Nephron (organoid): ENCODE data around the gene TTLL12.

Source experiments
- H3K27ac Mint-ChIP-seq, 3 experiments: 2 replicates each; pipeline ENCODE4 v1.8.0; 2020; ENCODE audit warnings: mixed read lengths in 3 of 3, mild to moderate bottlenecking in 2 of 3, moderate library complexity in 1 of 3
- H3K27me3 Mint-ChIP-seq: 2 replicates; pipeline ENCODE4 v1.8.0; 2021; ENCODE audit warnings: low read depth, mild to moderate bottlenecking, moderate library complexity, mixed read lengths
- H3K36me3 Mint-ChIP-seq: 2 replicates; pipeline ENCODE4 v1.8.0; 2020; ENCODE audit warnings: low read depth, mixed read lengths
- H3K4me1 Mint-ChIP-seq: 2 replicates; pipeline ENCODE4 v1.8.0; 2020; ENCODE audit warnings: mixed read lengths
- H3K4me3 Mint-ChIP-seq, 3 experiments: 2 replicates each; pipeline ENCODE4 v1.8.0; 2020; ENCODE audit warnings: mild to moderate bottlenecking in 3 of 3, mixed read lengths in 3 of 3, moderate library complexity in 2 of 3
- H3K9me3 Mint-ChIP-seq: 2 replicates; pipeline ENCODE4 v1.8.0; 2020; ENCODE audit warnings: mixed read lengths
- TF ChIP-seq, protein P1 (sequence below), 3 experiments: fragments of 200-600 bp; sonication (generic); IDR thresholded peaks; one replicate each; pipeline ENCODE4 v1.5.0; 2021; ENCODE audit warnings: antibody characterized with exemption in 3 of 3; ENCODE audit not compliant: unreplicated experiment in 3 of 3

TTLL12 gene

DNA sequence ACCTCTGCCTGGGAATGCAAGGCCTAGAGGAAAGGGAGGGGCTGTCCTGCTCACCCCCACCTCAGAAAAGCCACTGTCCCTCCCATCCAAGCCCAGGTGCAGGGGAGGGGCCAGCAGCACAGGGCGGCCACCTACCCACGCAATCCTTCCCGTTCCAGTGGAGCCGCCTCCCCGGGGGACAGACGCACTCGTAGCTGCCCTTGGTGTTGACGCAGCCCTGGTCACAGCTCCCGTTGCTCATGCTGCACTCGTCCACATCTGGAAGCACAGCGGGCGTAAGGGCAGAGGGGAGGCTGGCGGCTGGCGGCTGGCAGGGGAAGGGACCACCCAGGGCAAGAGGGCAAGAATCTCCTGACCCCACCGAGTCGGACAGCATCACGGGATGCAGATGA, 40.3 kb upstream of the TTLL12 start:
- TF ChIP-seq, protein P1, sequence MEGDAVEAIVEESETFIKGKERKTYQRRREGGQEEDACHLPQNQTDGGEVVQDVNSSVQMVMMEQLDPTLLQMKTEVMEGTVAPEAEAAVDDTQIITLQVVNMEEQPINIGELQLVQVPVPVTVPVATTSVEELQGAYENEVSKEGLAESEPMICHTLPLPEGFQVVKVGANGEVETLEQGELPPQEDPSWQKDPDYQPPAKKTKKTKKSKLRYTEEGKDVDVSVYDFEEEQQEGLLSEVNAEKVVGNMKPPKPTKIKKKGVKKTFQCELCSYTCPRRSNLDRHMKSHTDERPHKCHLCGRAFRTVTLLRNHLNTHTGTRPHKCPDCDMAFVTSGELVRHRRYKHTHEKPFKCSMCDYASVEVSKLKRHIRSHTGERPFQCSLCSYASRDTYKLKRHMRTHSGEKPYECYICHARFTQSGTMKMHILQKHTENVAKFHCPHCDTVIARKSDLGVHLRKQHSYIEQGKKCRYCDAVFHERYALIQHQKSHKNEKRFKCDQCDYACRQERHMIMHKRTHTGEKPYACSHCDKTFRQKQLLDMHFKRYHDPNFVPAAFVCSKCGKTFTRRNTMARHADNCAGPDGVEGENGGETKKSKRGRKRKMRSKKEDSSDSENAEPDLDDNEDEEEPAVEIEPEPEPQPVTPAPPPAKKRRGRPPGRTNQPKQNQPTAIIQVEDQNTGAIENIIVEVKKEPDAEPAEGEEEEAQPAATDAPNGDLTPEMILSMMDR (IDR thresholded peaks at IDR 0.05; ENCODE audit: unreplicated experiment in 3 of 3) = no peak
- Mint-ChIP-seq H3K4me1 (peaks cover 39% of the 10 kb centered on the region), H3K27ac (peak overlapping the region in 1 of 3 experiments; percentile 74), H3K27me3 (peaks cover 27% of the 10 kb centered on the region), H3K9me3 (no peaks in the 10 kb centered on the region), H3K4me3 (peak overlapping the region in 1 of 3 experiments; percentile 50), H3K36me3 (peaks cover 3% of the 10 kb centered on the region)

DNA sequence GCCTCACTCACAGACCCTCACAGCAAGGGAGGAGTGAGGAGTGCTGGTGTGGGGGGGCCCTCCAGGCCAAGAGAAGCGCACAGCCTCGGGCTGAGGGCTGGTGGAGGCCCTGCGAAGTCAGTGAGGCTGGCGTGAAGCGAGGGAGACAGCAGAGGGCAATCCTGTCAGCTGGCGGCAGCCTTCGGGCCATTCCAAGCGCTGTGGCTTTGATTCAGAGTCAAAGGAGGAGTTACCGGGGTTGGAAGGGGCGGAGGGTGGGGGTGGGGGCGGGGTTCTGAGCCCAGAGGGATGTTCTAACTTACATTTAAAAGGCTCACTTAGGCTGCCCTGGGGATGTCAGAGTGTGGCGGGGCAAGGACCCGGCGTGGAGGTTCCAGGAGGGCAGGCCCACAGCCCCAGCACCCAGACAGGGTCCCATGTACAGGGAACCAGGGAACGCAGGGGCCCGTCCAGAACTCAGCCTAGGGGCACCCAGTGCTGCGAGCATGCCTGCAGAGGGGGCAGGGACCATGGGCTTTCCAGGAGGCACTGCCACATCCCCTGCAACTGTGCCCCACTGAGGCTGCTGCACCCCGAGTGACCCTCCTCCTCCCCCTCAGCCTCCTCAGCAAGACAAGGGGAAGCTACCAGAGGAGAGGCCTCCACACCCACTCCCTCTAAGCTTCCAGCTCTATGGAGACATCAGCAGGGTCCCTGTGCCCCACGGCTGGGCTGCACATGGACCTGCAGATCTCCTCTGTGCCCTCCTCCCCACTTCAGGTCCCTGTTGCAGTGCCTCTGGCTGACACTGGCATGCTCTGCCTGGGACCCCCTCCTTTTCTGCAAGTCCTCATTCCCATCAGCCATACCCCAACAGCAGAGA, 39.7 kb upstream of the TTLL12 start:
- Mint-ChIP-seq H3K4me3 (peak overlapping the region in 2 of 3 experiments; percentile 3 to 33), H3K36me3 (peaks cover 3% of the 10 kb centered on the region), H3K9me3 (no peaks in the 10 kb centered on the region), H3K27ac (peak overlapping the region; percentile 32 to 74 (median 45)), H3K27me3 (peaks cover 27% of the 10 kb centered on the region), H3K4me1 (peaks cover 39% of the 10 kb centered on the region)
- TF ChIP-seq, protein P1 (IDR thresholded peaks at IDR 0.05; ENCODE audit: unreplicated experiment in 3 of 3) = peak in 2 of 3 experiments; percentile 10 to 28

DNA sequence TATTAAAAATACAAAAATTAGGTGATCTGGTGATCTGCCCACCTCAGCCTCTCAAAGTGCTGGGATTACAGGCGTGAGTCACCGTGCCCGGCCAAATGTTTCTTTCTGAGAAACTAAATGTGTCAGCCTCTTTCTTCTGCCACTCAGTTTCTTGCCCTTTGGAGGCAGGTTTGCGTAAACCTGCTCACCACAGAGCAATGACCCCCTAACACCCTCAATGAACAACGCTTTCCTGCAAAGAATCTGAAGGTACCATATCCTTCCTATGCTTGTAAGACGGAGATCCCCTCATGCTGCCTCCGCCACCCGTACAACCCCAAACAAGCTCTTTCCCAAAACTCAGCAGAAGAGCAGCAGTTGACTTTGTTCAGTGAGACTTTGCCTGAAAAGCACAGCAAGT, 38.7 kb upstream of the TTLL12 start:
- peak overlapping the region; percentile 32 to 45 (median 38) for H3K27ac Mint-ChIP-seq
- TF ChIP-seq, protein P1 (IDR thresholded peaks at IDR 0.05; ENCODE audit: unreplicated experiment in 3 of 3) = no peak
- no peak overlapping the region for H3K4me3 Mint-ChIP-seq
- H3K27me3 Mint-ChIP-seq = peaks cover 20% of the 10 kb centered on the region
- H3K4me1 Mint-ChIP-seq = peaks cover 39% of the 10 kb centered on the region
- peaks cover 3% of the 10 kb centered on the region for H3K36me3 Mint-ChIP-seq
- no peaks in the 10 kb centered on the region for H3K9me3 Mint-ChIP-seq

DNA sequence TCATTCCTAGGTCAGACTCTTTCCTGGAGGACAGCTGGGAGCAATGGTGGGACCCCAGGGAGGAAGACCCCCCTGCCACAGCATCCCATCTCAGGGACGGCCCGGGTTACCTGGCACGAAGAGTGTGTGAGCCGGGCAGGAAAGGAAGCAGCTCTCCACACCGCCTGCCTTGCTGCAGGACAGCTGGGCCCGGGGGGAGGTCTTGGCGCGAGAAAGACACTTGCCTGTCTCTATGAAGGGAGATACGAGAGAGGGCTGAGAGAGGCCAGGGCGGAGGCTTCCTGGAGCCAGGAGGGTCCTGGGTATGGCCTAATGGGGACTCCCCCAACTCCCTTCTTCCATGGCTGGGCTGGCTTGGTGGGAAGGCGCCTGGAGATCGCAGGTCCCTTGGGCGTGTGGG, 36.1 kb upstream of the TTLL12 start:
- TF ChIP-seq, protein P1 (IDR thresholded peaks at IDR 0.05; ENCODE audit: unreplicated experiment in 3 of 3) = no peak
- H3K27me3 Mint-ChIP-seq = peaks cover 19% of the 10 kb centered on the region
- no peaks in the 10 kb centered on the region for H3K9me3 Mint-ChIP-seq
- H3K4me3 Mint-ChIP-seq = no peak overlapping the region
- H3K4me1 Mint-ChIP-seq = peaks cover 33% of the 10 kb centered on the region
- peaks cover 3% of the 10 kb centered on the region for H3K36me3 Mint-ChIP-seq
- H3K27ac Mint-ChIP-seq = no peak overlapping the region

DNA sequence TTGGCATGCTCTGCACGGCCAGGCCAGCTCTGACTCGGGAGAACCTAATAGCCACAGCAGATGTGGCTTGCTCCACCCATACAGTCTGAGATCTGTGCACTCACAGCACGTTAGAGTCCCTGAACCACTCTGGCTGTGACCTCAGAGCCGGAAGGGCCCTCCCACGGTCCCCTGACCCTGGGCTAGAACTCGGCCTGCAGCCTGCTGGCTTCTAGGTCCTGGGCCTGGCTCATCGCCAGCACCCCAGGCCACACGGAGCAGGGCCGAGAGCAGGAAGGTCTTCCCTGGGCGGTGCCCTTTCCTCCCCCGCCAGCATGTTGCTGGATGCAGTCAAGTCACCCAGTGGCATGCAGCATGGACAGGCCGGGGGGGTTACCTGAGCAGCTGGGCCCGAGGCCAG, 35.3 kb upstream of the TTLL12 start:
- Mint-ChIP-seq H3K4me1 (peaks cover 31% of the 10 kb centered on the region), H3K27me3 (peaks cover 26% of the 10 kb centered on the region), H3K36me3 (peaks cover 9% of the 10 kb centered on the region), H3K4me3 (no peak overlapping the region), H3K27ac (no peak overlapping the region), H3K9me3 (no peaks in the 10 kb centered on the region)
- TF ChIP-seq, protein P1 (IDR thresholded peaks at IDR 0.05; ENCODE audit: unreplicated experiment in 3 of 3) = no peak
